GM19351 (cell line): ENCODE data around the gene TUBB4B.

Experiments
- ATAC-seq: cut with Tn5 transposase; IDR thresholded peaks from one replicate; pipeline ENCODE4 v1.9.1; 2021; ENCODE audit warnings: mild to moderate bottlenecking, moderate library complexity; ENCODE audit not compliant: unreplicated experiment

The TUBB4B gene

GRCh38 chr9:137211532-137211931 is 29.6 kb upstream of the TUBB4B start:
- no peak for ATAC-seq

GRCh38 chr9:137212520-137212919 is 28.6 kb upstream of the TUBB4B start:
- ATAC-seq = no peak

DNA sequence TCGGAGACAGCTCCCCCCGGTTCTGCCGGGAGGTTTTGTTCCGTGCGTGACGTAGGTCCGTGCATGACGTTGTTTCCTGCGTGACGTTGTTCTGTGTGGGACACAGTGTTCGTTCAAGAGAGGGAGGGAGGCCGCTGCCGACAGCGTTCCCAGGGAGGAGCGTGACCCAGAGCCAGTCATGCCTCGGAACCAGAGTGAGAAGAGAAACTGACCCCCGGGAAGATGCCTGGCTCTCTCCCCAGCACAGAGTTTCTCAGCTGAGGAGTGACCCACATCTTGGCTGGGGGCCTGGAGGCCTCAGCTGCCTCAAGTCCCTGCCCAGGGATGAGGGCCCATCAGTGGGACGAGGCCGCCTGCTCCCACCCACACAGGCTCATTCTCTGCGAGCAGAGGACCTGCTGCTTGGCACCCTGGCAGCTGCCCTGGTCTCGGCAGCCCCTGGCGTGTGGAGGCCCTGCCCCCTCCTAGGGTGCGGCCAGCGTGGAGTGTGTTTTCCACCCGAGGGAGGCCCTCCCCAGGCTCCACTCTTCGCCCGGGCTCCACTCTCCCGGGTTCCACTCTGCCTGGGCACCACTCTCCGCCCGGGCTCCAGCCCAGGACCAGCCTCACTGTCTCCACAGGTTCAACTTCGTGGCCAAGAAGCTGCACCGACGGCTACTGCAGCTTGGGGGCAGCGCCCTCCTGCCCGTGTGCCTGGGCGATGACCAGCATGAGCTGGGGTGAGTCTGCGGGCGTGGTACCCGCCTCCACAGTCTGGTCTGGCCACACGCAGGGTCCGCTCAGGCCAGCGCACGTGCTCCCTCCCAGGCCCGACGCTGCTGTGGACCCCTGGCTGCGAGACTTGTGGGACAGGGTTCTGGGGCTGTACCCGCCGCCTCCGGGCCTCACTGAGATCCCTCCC is 27.7 kb upstream of the TUBB4B start:
- no peak for ATAC-seq

GRCh38 chr9:137214620-137215019 is 26.5 kb upstream of the TUBB4B start:
- ATAC-seq = no peak

DNA sequence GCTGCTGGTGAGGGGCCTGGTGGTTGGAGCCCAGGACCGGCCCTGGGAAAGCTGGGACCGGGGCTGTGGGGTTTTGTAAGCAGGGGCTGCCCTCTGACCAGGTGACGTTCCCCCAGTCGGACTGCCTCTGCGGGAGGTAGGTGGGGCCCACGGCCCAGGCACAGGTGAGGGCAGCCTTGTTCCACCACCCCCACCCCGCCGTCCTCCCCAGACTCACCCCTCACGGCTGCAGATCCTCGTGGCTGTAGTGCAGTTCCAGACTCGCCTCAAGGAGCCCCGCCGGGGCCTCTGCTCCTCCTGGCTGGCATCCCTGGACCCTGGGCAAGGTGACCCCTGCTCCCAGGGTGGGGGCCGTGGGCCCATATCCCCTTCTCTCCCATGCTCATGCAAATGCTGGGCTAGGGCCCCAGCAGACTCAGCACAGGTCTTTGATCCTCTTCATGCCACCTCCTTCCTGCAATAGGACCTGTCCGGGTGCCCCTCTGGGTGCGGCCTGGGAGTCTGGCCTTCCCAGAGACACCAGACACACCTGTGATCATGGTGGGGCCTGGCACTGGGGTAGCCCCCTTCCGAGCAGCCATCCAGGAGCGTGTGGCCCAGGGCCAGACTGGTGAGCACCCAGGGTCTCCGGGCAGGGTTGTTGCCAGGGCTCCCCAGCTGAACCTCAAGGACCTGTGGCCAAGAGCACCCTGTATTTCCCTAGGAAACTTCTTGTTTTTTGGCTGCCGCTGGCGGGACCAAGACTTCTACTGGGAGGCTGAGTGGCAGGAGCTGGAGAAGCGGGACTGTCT is 25.7 kb upstream of the TUBB4B start:
- no peak for ATAC-seq

DNA sequence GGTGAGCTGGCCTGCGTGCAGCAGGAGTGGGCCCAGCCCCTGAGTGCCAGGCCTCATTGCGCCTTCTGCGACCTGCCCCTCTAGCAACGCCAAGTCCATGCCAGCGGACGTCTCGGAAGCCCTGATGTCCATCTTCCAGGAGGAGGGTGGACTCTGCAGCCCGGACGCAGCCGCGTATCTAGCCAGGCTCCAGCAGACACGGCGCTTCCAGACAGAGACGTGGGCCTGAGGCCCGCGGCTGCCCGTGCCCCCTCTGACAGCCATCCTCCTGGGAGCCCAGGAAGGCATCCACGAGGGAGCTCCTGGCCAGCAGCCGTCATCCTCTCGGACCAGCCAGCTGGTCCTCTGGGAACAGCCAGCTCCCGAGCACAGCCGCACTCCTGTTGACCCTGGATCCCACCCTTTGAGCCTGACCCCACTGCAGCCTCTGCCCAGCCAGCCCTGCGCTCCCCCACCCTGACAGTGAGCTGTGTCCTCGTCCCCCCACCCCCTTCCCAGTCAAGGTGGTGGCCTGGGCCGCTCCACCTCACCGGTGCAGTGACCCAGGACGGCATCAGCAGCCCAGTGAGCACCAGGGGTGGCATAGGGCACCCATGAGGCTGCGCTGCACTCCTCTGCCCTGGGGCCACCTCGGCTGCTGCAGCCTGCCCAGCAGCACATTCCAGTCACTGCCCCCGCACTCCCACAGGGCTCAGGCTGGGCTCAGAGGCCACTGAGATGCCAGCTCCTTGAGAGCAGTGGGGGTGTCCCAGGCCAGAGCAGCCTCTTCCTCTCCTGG is 24.7 kb upstream of the TUBB4B start:
- ATAC-seq = no peak

DNA sequence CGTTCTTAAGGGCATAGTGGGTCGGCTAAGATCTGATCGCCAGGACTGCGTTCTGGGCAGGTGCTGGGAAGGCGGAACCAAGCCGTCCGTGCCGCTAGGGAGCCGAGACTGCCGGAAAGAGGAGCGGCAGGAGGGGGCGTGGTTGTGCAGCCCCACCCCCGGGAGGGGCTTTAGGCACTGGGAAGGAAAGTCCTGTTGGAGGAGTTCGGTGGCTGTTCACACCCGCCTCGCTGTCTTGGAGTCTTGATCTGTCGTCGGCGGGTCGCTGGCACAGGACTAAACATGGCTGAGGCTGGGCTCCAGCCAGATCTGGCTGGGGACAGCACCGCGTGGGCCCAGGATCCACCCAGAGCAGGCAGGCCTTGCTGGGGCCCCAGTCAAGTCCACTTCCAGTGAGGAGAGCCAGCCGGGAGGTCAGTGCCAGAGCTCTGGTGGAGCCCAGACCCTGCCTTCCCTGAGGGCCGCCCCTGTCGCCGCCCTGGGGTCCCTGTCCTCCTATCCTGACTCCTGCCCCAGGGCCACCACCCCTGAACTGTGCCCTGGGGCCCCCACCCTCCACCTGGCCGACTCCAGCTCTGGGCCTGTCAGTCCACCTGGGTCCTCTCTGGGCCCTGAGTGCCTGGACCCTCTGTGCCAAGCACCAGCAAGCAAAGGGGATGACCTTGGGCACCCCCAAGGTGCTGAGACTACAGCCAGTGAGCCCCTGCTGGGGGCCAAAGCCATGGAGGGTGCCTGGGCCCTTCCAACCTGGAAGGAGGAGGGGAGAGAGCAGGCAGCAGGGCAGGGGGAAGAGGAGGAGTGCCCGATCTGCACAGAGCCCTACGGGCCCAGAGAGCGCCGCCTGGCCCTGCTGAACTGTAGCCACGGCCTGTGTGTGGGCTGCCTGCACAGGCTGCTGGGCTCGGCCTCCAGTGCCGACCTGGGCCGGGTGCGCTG is 23.5 kb upstream of the TUBB4B start:
- ATAC-seq = no peak

- no peak for ATAC-seq
Observed at GRCh38 chr9:137218212-137218753, 22.8 kb upstream of the TUBB4B start.

- ATAC-seq = no peak
Observed at GRCh38 chr9:137218754-137219271, 22.3 kb upstream of the TUBB4B start.

DNA sequence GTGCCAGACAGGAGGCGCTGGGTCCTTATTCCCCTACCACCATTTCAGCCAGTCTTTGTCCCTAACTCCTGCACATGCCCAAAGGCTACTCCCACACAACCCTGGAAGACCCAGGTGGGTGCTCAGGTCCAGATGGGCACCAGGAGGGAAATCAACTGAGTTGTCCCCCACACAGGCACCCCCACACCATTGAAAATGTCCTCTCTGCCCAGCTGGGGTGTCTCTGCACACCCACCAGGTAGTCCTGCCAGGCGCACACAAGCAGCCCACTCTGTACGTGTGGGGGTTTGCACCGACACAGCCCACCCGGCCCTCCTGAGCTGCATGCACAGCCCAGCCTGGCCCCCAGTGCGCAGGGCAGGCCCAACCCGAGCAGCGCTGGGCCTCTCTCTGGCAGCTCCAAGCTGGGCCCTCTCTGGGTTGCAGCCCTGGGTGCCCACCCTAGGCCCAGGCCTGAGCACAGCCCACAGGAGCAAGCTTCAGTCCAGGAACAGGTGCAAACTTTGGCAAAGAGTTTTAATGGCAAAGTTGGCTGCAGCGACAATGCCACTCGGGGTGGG is 21.2 kb upstream of the TUBB4B start:
- ATAC-seq = no peak

GRCh38 chr9:137220317-137221094 is 20.6 kb upstream of the TUBB4B start:
- ATAC-seq = no peak

DNA sequence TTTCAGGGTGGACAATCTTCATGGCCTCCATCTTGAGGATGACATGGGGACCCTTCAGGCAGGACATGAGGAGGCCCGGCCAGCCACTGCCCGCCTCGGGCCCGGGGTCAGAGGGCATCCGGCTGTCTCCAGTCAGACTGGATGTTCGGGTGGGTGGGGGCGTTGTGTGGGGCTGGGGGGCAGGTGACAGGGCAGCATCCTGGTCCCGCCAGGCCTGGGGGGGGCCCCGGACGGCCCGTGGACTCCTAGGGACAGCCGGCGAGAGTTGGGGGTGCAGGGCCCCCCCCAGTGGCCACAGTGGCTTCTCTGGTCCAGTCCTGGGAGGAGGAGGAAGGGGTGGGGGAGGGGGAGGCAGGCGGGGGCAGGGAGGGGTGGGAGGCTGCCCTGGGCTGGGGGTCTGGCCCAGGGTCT is 20.0 kb upstream of the TUBB4B start:
- ATAC-seq = no peak

GRCh38 chr9:137221506-137222111 is 19.5 kb upstream of the TUBB4B start:
- ATAC-seq = no peak

DNA sequence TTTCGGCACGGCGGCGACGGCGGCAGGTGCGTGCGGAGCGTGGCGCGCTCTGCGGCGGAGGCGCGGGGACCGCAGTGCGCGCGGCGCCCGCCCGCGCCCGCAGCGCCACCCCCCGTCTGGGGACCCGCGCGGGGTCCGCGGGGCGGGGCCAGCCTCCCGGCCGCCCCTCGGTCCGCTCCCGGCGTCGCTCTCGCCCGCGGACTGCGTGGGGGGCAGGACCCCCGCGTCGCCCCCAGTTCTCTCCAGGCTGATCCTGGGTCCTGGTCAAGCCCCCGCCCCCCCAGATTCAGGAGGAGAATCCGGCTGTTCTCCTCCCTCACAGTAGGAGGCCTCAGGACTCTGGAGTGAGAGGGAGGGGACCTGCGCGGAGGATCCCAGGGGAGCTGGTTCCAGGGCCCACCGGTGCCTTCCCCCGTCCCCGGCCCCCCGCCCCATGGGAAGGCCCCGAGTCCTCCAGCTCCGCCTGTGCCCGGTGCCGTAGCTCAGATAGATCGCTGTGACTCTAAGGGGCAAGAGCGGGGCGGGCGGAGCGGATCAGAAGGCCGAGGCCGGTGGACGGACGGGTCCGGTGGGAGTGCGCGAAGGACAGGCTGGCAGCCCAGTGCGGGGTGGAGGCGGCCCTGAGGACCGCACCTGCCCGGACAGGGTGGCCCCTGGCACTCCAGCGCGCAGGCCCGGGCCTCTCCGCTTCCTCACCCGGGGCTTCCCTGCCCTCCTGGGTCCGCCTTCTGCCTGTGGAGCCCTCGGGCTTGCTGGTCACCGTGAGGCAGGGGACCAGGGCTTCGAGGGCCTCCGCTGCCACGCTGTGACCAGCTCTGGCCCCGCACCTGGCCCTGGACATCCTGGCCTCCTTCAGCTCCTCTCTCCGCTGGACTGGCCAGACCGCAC is 18.7 kb upstream of the TUBB4B start, which contains the start of gene RNF208:
Gene RNF208, minus strand, starts transcription at position 51 of the 888 bp plus-strand sequence. CDS start 1,028 bp downstream, outside the sequence.
- ATAC-seq = no peak

DNA sequence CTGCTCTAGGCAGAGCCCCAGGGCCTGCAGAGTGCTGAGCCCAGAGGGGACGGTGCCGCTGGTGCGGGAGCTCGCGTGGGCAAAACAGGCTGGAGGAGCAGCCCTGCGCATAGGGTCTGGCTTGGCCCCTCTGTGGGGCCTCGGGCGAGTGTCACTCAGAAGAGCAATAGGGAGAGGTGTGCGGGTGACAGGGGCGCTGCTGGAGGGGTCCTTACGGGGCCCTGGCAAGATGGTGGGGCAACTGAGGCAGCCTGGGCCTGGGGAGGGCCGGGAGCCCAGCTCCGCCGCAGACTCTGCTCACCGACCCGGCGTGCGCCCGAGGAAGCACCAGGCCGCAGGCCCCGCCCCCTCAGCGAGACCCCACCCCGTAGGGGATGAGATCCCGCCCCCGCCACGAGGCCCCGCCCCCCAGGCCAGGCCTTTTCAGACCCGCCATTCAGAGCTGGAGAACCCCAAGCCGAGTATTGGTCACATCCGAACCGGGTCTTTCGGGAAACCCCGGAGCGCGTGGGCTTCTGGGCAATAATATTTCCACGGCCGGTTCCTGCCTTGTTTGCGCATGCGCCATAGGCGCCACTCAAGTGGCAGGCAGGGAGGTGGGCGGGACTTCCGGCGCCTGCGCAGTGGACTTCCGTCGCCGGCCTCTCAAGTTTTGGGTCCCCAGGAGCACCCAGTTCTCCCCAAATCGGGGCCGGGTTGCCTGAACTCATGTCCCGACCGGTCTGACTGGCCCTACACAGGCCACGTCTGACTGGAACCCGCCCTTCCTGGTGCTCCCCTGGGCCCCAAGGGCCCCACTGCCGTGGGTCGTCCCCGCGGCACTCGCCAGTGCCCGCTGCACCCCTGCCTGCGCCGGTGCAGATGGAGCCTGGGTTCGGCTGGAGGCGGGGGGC is 17.8 kb upstream of the TUBB4B start:
- ATAC-seq = peak; percentile 74
